Stomach (tissue), 9 donors: ENCODE results near the gene RAB5IF. TPM values are rescaled to one million over a fixed set of nuclear protein-coding genes. Genes with fewer than 3 reads are reported as not detected.

ENCODE experiments used
- DNase-seq, 2 donors: peaks; one replicate each; pipeline versions ENCODE4 v3.0.0 to v3.0.0-alpha.2; 2013 to 2019
- H3K27ac ChIP-seq, 5 donors: fragments of 200-600 bp in 4 of 5; sonication (generic) in 4 of 5; one replicate each; pipeline ENCODE4 v1.5.1; 2013 to 2019; ENCODE audit warnings: mild to moderate bottlenecking in 1 of 5, moderate library complexity in 1 of 5
- H3K27me3 ChIP-seq, 3 donors: fragments of 200-600 bp; sonication (generic); one replicate each; pipeline ENCODE4 v1.5.1; 2017 to 2019; ENCODE audit warnings: mixed run types in 1 of 3
- H3K36me3 ChIP-seq, 4 donors: fragments of 200-600 bp; sonication (generic); 1 replicate in 3 of 4; 2 replicates in 1 of 4; pipeline ENCODE4 v1.5.1; 2016 to 2019
- H3K4me1 ChIP-seq, 4 donors: fragments of 200-600 bp; sonication (generic); one replicate each; pipeline ENCODE4 v1.5.1; 2016 to 2019
- H3K4me3 ChIP-seq, 4 donors: fragments of 200-600 bp; sonication (generic) in 3 of 4; one replicate each; pipeline ENCODE4 v1.5.1; 2016 to 2019; ENCODE audit warnings: mild to moderate bottlenecking in 1 of 4
- H3K9me3 ChIP-seq, 4 donors: fragments of 200-600 bp; sonication (generic); one replicate each; pipeline ENCODE4 v1.5.1; 2016 to 2019
- EP300 ChIP-seq: sonication (generic); formaldehyde crosslinking; IDR thresholded peaks from one replicate; pipeline ENCODE4 v1.6.1; 2017; ENCODE audit warnings: antibody characterized with exemption
- POLR2A ChIP-seq, 4 donors: fragments of 450-650 bp; IDR thresholded peaks; one replicate each; pipeline ENCODE4 v1.6.1; 2016; ENCODE audit warnings: antibody characterized with exemption in 4 of 4, control low read depth in 2 of 4, mild to moderate bottlenecking in 1 of 4, moderate library complexity in 1 of 4
- POLR2AphosphoS5 ChIP-seq, 3 donors: sonication (generic); formaldehyde crosslinking; IDR thresholded peaks; one replicate each; pipeline ENCODE4 v1.6.1; 2016; ENCODE audit warnings: antibody characterized with exemption in 3 of 3
- WGBS, 5 donors: extraction: QIAGEN DNeasy Blood & Tissue Kit in 3 of 5; methylation state at CpG; one replicate each; pipeline versions ENCODE4 v1.1.5 to v1.1.7; 2013 to 2018; 5-methylcytosine and 5-hydroxymethylcytosine counted together
- intact Hi-C: fragments of 100-400 bp; cut with DNase I; formaldehyde crosslinking; loops from one replicate; pipeline ENCODE4 v1.15.1; 2023; ENCODE audit warnings: low total_unique reads
- polyA plus RNA-seq, 3 donors: library from polyadenylated mRNA; stranded (reverse); fragments of 200-250 nt; gene quantifications; one replicate each; pipeline ENCODE4 v1.2.3, GENCODE V29; 2013
- total RNA-seq, 5 donors: library from RNA; depleted of rRNA; stranded (reverse); fragments of >200 nt; gene quantifications; one replicate each; pipeline versions ENCODE4 v1.1.0 to v1.2.3, GENCODE V29; 2014 to 2016
- TF ChIP-seq, protein P1 (sequence below), 7 experiments: fragments of 450-650 bp in 4 of 7; fragments of 200-600 bp in 3 of 7; sonication (generic) in 3 of 7; IDR thresholded peaks; one replicate each; pipeline ENCODE4 v1.5.1; 2016 to 2019; ENCODE audit warnings: antibody characterized with exemption in 7 of 7, control low read depth in 2 of 7, mild to moderate bottlenecking in 1 of 7
- donor health status: healthy with polysubstance abuse.
- donor health status: Bipolar disorder and iron deficiency.
- donor health status: healthy.

RAB5IF gene
- total and polyA plus RNA-seq, 8 donors = 35.0 to 136 (median 90.5) TPM

DNA sequence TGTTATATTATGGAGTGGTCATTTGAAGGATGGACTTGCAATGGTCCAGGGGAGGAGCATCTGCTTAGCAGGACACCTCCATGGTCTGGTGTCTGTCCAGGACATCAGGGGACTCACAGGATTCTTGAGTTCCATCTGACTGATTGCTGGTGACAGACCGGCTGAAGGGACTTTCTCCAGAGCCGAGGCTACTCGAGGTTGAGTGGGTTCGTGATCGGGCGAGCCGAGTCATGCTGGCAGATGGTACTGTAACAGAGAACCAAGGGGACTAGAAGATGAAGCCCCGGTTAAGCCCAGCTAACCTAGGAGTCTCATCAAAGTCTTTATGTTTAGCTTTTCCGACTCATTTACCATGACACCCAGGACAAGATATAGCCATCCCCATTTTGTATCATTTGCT is 47.9 kb downstream of the RAB5IF start:
- H3K4me3 ChIP-seq = no peak overlapping the region
- H3K27ac ChIP-seq = no peak overlapping the region
- WGBS, 5 donors = 92 to 94% (median 93%) methylated on average over 9 of the region's 9 CpGs
- no peaks in the 10 kb centered on the region for H3K9me3 ChIP-seq
- H3K27me3 ChIP-seq = no peaks in the 10 kb centered on the region
- intact Hi-C loops = no loop called here
- TF ChIP-seq POLR2A (IDR thresholded peaks at IDR 0.05) (no peak), EP300 (no peak), POLR2AphosphoS5 (IDR thresholded peaks at IDR 0.05) (no peak)
- TF ChIP-seq, protein P1, sequence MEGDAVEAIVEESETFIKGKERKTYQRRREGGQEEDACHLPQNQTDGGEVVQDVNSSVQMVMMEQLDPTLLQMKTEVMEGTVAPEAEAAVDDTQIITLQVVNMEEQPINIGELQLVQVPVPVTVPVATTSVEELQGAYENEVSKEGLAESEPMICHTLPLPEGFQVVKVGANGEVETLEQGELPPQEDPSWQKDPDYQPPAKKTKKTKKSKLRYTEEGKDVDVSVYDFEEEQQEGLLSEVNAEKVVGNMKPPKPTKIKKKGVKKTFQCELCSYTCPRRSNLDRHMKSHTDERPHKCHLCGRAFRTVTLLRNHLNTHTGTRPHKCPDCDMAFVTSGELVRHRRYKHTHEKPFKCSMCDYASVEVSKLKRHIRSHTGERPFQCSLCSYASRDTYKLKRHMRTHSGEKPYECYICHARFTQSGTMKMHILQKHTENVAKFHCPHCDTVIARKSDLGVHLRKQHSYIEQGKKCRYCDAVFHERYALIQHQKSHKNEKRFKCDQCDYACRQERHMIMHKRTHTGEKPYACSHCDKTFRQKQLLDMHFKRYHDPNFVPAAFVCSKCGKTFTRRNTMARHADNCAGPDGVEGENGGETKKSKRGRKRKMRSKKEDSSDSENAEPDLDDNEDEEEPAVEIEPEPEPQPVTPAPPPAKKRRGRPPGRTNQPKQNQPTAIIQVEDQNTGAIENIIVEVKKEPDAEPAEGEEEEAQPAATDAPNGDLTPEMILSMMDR (IDR thresholded peaks at IDR 0.05) = no peak
- H3K36me3 ChIP-seq = peaks cover 12 to 72% (median 68%) of the 10 kb centered on the region in 4 donors
- no peaks in the 10 kb centered on the region for H3K4me1 ChIP-seq
- DNase-seq = no peak

DNA sequence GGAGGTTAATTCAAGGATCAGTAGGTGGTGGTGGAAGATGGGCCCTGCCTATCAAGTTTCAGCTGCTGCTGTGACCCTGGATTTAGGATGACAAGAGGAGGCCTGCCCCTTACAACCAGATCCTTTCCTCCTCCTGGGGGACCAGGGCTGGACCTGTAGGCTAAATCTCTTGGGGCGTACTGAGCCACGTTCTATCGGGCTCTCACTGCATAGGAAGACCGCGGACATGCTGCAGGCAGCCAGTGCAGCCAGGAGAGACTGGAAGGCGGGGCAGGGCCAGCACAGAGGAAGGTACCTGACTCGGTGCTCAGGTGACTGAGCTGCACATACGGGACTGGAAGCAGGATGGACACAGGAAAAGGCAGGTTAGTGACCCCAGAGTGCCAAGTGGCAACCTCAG is 48.9 kb downstream of the RAB5IF start:
- intact Hi-C loops = no loop called here
- no peak for DNase-seq
- Histone ChIP-seq H3K9me3 (no peaks in the 10 kb centered on the region), H3K27me3 (no peaks in the 10 kb centered on the region), H3K4me3 (no peak overlapping the region), H3K4me1 (no peaks in the 10 kb centered on the region), H3K36me3 (peaks cover 12 to 83% (median 77%) of the 10 kb centered on the region in 4 donors), H3K27ac (no peak overlapping the region)
- TF ChIP-seq, protein P1 (IDR thresholded peaks at IDR 0.05) = no peak
- no peak for TF ChIP-seq POLR2A (IDR thresholded peaks at IDR 0.05)
- TF ChIP-seq EP300 = no peak
- no peak for TF ChIP-seq POLR2AphosphoS5 (IDR thresholded peaks at IDR 0.05)
- 90 to 97% (median 95%) methylated on average over 8 of the region's 8 CpGs for WGBS, 5 donors

DNA sequence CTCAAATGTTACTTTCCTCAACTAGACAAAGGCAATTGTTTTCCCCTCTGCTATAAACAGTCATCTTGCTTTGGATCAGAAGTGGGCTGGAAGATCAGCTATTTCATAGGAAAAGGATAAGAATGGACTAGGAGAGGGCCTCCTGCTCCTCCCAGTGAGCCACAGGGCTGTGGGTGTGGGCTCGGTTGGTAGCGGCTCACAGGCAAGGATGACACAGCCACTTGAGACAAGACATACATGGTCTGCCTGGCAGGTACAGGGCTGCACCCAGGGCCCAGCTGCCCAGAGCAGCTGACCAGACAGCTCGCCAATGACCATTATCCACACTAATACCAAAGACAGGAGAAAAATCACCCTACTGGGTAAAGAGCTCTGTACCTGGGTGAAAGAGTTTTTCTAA is 49.4 kb downstream of the RAB5IF start:
- no peak overlapping the region for H3K4me3 ChIP-seq
- H3K9me3 ChIP-seq = no peaks in the 10 kb centered on the region
- H3K27me3 ChIP-seq = no peaks in the 10 kb centered on the region
- WGBS, 5 donors = 94 to 100% (median 96%) methylated on average over 2 to 3 of the region's 3 CpGs
- no peak for DNase-seq
- H3K36me3 ChIP-seq = peaks cover 12 to 88% (median 82%) of the 10 kb centered on the region in 4 donors
- TF ChIP-seq POLR2AphosphoS5 (IDR thresholded peaks at IDR 0.05) (no peak), EP300 (no peak), POLR2A (IDR thresholded peaks at IDR 0.05) (no peak)
- TF ChIP-seq, protein P1 (IDR thresholded peaks at IDR 0.05) = no peak
- intact Hi-C loops = no loop called here
- no peaks in the 10 kb centered on the region for H3K4me1 ChIP-seq
- H3K27ac ChIP-seq = no peak overlapping the region

DNA sequence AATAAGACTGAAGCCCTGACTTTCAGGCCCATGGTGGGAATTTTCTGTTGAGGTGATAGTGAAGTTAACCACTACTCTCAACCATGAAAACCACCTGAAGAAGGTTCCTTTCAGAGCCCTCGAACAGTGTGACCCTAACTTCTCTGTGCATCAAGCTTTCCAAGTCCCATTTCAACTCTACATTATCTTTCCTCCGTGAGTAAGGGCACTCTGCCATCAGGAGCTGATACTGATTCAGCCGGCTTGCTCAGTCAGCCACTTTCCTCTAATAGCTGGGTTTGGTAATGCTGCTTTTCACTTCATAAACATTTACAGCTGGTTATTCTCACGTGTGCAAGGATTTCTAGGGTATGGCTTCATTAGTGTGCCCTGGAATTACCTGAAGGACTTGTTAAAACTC is 51.2 kb downstream of the RAB5IF start:
- H3K4me1 ChIP-seq = no peaks in the 10 kb centered on the region
- TF ChIP-seq, protein P1 (IDR thresholded peaks at IDR 0.05) = no peak
- TF ChIP-seq POLR2A (IDR thresholded peaks at IDR 0.05) = no peak
- peaks cover 12 to 90% (median 84%) of the 10 kb centered on the region in 4 donors for H3K36me3 ChIP-seq
- WGBS, 5 donors = 41 to 73% (median 61%) methylated on average over 4 of the region's 4 CpGs
- H3K9me3 ChIP-seq = no peaks in the 10 kb centered on the region
- H3K4me3 ChIP-seq = no peak overlapping the region
- no peaks in the 10 kb centered on the region for H3K27me3 ChIP-seq
- H3K27ac ChIP-seq = no peak overlapping the region
- intact Hi-C loops = no loop called here
- no peak for DNase-seq
